MCF 10A (cell line): ENCODE measurements around the gene AGAP1. TPM values are rescaled to one million over a fixed set of nuclear protein-coding genes. Genes with fewer than 3 reads are reported as not detected.

Experiments
- BruUV-seq: library from RNA; stranded (reverse); fragments of 400-500 nt; replicated peaks from 2 replicates; lab custom pipeline; 2021; lab: Mats Ljungman, UMichigan
- CTCF ChIA-PET: fragments of 300-600 bp; sonication (Branson Sonifier 250); formaldehyde crosslinking; extraction: SDS; loops from one replicate; lab custom pipeline; 2021; ENCODE audit warnings: antibody characterized with exemption, inconsistent platforms; lab: Yijun Ruan, JAX
- POLR2A ChIA-PET: fragments of 300-600, 350-650 bp; sonication (Branson Sonifier 250); formaldehyde crosslinking; extraction: SDS; loops from one replicate; lab custom pipeline; 2020; ENCODE audit warnings: antibody characterized with exemption, inconsistent platforms; lab: Yijun Ruan, JAX
- DNase-seq: peaks from one replicate; pipeline ENCODE4 v3.0.0-alpha.2; 2018; ENCODE audit not compliant: unreplicated experiment
- H3K27ac Mint-ChIP-seq: one replicate; pipeline ENCODE4 v1.8.0; 2022; ENCODE audit warnings: mild to moderate bottlenecking, low read depth, mixed read lengths; ENCODE audit not compliant: unreplicated experiment
- H3K27me3 Mint-ChIP-seq: one replicate; pipeline ENCODE4 v1.8.0; 2022; ENCODE audit warnings: mixed read lengths; ENCODE audit not compliant: insufficient read depth, unreplicated experiment
- H3K36me3 Mint-ChIP-seq: one replicate; pipeline ENCODE4 v1.8.0; 2022; ENCODE audit warnings: mild to moderate bottlenecking, moderate library complexity, mixed read lengths; ENCODE audit not compliant: insufficient read depth, unreplicated experiment
- H3K4me1 Mint-ChIP-seq: one replicate; pipeline ENCODE4 v1.8.0; 2022; ENCODE audit warnings: mixed read lengths; ENCODE audit not compliant: insufficient read depth, unreplicated experiment
- H3K4me3 Mint-ChIP-seq: one replicate; pipeline ENCODE4 v1.8.0; 2022; ENCODE audit warnings: mild to moderate bottlenecking, moderate library complexity, mixed read lengths; ENCODE audit not compliant: unreplicated experiment
- H3K9me3 Mint-ChIP-seq: one replicate; pipeline ENCODE4 v1.8.0; 2022; ENCODE audit warnings: mixed read lengths; ENCODE audit not compliant: unreplicated experiment
- intact Hi-C: fragments of 100-400 bp; cut with micrococcal nuclease; formaldehyde crosslinking; loops from 2 replicates; pipeline ENCODE4 v1.14.1; 2022
- total RNA-seq: library from RNA; stranded (reverse); gene quantifications from 2 replicates; pipeline ENCODE4 v1.2.3, GENCODE V29; 2022
- TF ChIP-seq, protein P1 (sequence below): fragments of 200-600 bp; IDR thresholded peaks from one replicate; pipeline ENCODE4 v1.8.0; 2022; ENCODE audit warnings: antibody characterized with exemption, mild to moderate bottlenecking; ENCODE audit not compliant: unreplicated experiment

AGAP1 gene
- total RNA-seq, 1 experiment from 2014 or later, result 41.3 TPM

DNA sequence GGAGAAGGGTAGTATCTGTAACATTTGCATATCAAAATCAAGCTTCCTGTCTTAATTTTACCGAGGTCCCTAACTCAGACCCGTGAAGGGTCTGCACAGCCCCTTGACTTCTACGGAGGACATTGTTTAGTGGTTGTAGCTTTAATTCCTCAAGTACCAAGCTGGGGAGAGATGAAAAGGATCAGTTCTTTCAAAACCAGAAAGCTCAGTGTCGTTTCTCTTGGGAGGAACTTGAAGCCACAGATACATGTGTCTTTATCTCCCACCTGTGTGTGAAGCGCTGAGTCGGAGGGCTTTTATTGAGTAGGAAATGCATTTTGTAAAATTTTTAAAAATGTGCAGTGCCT lies 410.7 kb downstream of the AGAP1 start:
- Mint-ChIP-seq H3K27me3 (no peaks in the 10 kb centered on the region), H3K9me3 (no peaks in the 10 kb centered on the region), H3K27ac (no peak overlapping the region), H3K36me3 (peaks cover 24% of the 10 kb centered on the region), H3K4me1 (no peaks in the 10 kb centered on the region), H3K4me3 (no peak overlapping the region)
- no TSS peak for BruUV-seq
- ChIA-PET POLR2A (no interaction called here), CTCF (interaction anchor here (1.7 kb wide), 1 partner anchor 125 kb away, joined by 4 read pairs; no protein-coding TSS in a partner anchor)
- intact Hi-C loops, result no loop called here
- TF ChIP-seq, protein P1, sequence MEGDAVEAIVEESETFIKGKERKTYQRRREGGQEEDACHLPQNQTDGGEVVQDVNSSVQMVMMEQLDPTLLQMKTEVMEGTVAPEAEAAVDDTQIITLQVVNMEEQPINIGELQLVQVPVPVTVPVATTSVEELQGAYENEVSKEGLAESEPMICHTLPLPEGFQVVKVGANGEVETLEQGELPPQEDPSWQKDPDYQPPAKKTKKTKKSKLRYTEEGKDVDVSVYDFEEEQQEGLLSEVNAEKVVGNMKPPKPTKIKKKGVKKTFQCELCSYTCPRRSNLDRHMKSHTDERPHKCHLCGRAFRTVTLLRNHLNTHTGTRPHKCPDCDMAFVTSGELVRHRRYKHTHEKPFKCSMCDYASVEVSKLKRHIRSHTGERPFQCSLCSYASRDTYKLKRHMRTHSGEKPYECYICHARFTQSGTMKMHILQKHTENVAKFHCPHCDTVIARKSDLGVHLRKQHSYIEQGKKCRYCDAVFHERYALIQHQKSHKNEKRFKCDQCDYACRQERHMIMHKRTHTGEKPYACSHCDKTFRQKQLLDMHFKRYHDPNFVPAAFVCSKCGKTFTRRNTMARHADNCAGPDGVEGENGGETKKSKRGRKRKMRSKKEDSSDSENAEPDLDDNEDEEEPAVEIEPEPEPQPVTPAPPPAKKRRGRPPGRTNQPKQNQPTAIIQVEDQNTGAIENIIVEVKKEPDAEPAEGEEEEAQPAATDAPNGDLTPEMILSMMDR, result no peak
- DNase-seq, result no peak

DNA sequence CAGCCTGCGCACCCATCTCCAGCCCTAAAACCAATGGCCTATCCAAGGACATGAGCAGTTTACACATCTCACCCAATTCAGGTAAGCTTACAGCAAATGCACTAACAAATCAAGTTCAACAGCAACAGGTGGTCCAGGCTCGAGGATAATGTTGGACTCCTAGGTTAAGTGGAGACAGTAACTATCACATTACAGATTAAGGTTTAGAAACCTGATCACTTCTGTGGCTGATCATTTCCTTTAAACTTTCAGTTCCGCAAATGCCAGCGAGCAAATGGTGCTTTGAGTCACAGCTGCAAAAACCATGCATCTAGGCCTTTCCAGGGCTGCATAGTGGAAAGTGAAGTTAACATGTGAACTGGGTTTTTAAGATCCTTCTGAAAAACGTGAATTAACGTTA lies 415.0 kb downstream of the AGAP1 start:
- Mint-ChIP-seq H3K36me3 (peaks cover 38% of the 10 kb centered on the region), H3K4me3 (no peak overlapping the region), H3K4me1 (no peaks in the 10 kb centered on the region), H3K27ac (no peak overlapping the region), H3K9me3 (no peaks in the 10 kb centered on the region), H3K27me3 (no peaks in the 10 kb centered on the region)
- DNase-seq, result no peak
- POLR2A ChIA-PET, result no interaction called here
- intact Hi-C loops, result no loop called here
- TF ChIP-seq, protein P1, result no peak
- BruUV-seq, result no TSS peak
- CTCF ChIA-PET, result no interaction called here

DNA sequence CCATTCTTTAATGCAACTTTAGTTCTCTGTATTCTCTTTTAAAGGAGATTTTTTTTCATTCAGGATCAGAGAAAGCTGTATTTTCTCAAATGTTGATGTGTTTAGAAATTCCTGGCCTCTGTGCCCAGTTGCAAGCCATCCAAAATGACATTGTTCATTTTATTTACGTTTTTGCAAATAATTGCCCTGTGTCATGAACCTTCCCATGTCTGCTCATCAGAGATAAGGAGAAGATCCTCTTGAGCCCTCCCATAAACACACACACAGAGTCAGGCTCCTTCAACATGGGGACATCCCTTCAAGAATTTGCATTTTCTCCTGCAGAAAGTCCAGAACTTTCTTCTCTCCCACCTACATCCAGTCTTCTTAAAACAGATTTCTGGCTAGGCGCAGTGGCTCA lies 415.5 kb downstream of the AGAP1 start:
- POLR2A ChIA-PET, result interaction anchor here (0.6 kb wide), 1 partner anchor 1578 kb away, joined by 4 read pairs; the partner anchor contains the start of gene MLPH
- Mint-ChIP-seq H3K36me3 (peaks cover 38% of the 10 kb centered on the region), H3K4me1 (no peaks in the 10 kb centered on the region), H3K27ac (no peak overlapping the region), H3K9me3 (no peaks in the 10 kb centered on the region), H3K4me3 (no peak overlapping the region), H3K27me3 (no peaks in the 10 kb centered on the region)
- CTCF ChIA-PET, result no interaction called here
- TF ChIP-seq, protein P1, result no peak
- intact Hi-C loops, result no loop called here
- DNase-seq, result no peak
- no TSS peak for BruUV-seq

DNA sequence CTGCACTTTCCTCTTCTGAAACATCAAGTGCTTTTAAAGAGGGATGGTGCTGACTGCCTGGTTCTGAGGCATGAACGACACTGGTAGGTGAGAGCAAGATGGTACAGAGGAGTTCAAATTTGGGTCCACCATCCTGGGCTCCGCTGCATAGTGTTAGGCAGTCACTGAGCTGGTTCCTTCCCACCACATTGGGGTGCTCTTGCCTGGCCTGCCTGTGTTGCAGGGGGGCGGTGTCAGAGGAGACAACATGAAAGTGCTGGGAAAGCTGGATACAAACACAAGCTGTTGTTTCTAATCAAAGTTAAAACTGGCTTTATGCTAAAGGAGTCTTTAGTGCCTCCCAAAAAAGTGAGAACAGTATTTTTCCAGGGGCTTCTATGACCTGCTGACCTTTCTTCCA lies 416.2 kb downstream of the AGAP1 start:
- TF ChIP-seq, protein P1, result no peak
- POLR2A ChIA-PET, result no interaction called here
- no peaks in the 10 kb centered on the region for H3K27me3 Mint-ChIP-seq

More for the DNA sequence above, 416.2 kb downstream of the AGAP1 start:
- no TSS peak for BruUV-seq
- intact Hi-C loops, result no loop called here
- Mint-ChIP-seq H3K27ac (no peak overlapping the region), H3K4me3 (no peak overlapping the region), H3K9me3 (no peaks in the 10 kb centered on the region), H3K36me3 (peaks cover 38% of the 10 kb centered on the region), H3K4me1 (no peaks in the 10 kb centered on the region)
- CTCF ChIA-PET, result no interaction called here
- no peak for DNase-seq
